HCT116 (cell line): ENCODE measurements around the gene AAMDC. TPM values are rescaled to one million over a fixed set of nuclear protein-coding genes. Genes with fewer than 3 reads are reported as not detected.

Experiments used
- ATAC-seq: fragments of 200-7000 bp; cut with Tn5 transposase; 2 replicates; pipeline ENCODE4 v1.9.1; 2020; ENCODE audit warnings: mild to moderate bottlenecking, moderate library complexity
- Bru-seq: library from RNA; stranded (reverse); fragments of 400-500 nt; gene quantifications from one replicate; lab custom pipeline; 2021; lab: Mats Ljungman, UMichigan
- BruChase-seq, 2 experiments: library from RNA; stranded (reverse); fragments of 400-500 nt; gene quantifications; one replicate each; lab custom pipeline; 2021; lab: Mats Ljungman, UMichigan
- BruUV-seq: library from RNA; stranded (reverse); fragments of 400-500 nt; replicated peaks from 2 replicates; lab custom pipeline; 2021; lab: Mats Ljungman, UMichigan
- CTCF ChIA-PET: fragments of 300-600 bp; sonication (Branson Sonifier 250); formaldehyde crosslinking; loops from one replicate; lab custom pipeline; 2021; ENCODE audit warnings: antibody characterized with exemption; lab: Charles Lee
- POLR2A ChIA-PET: fragments of 300-600, 350-600 bp; sonication (Branson Sonifier 250); formaldehyde crosslinking; loops from one replicate; lab custom pipeline; 2021; ENCODE audit warnings: antibody characterized with exemption; lab: Charles Lee
- RAD21 ChIA-PET, 2 experiments: fragments of 300-600 bp; sonication (Branson Sonifier 250); formaldehyde crosslinking; loops; one replicate each; lab custom pipeline; 2023; ENCODE audit warnings: low total read pairs in 2 of 2; ENCODE audit not compliant: uncharacterized antibody in 2 of 2, unreplicated experiment in 2 of 2, low non-redundant PET in 1 of 2; lab: Charles Lee
- DNase-seq: peaks from one replicate; pipeline ENCODE4 v3.0.0-alpha.2; 2010; ENCODE audit warnings: low read depth, low spot score
- H2AFZ ChIP-seq: fragments of 200-600 bp; shearing (Covaris generic), sonication (generic); 2 replicates; pipeline ENCODE4 v1.6.1; 2017; ENCODE audit warnings: low read depth, mixed run types, mixed read lengths, antibody characterized with exemption, low read length; ENCODE audit not compliant: poor library complexity, severe bottlenecking
- H3K27ac ChIP-seq: 2 replicates; pipeline ENCODE4 v1.5.1; 2012; ENCODE audit warnings: low read depth, low read length
- H3K27me3 ChIP-seq: fragments of 200-600 bp; sonication (generic); 2 replicates; pipeline ENCODE4 v1.6.1; 2016; ENCODE audit warnings: mixed run types, low read length, mixed read lengths; ENCODE audit not compliant: insufficient read depth
- H3K36me3 ChIP-seq, 2 experiments: fragments of 200-500 bp in 1 of 2; fragments of 200-600 bp in 1 of 2; sonication (Bioruptor generic) in 1 of 2; sonication (generic) in 1 of 2; 2 replicates each; pipeline versions ENCODE4 v1.5.1 to v1.6.1; 2014 to 2016; ENCODE audit warnings: low read length in 2 of 2, inconsistent platforms in 1 of 2, mixed read lengths in 1 of 2, mixed run types in 1 of 2; ENCODE audit not compliant: insufficient read depth in 2 of 2, control insufficient read depth in 1 of 2
- H3K4me1 ChIP-seq, 2 experiments: fragments of 200-600 bp in 1 of 2; sonication (generic) in 1 of 2; 2 replicates each; pipeline versions ENCODE4 v1.5.1 to v1.6.1; 2012 to 2017; ENCODE audit warnings: low read length in 2 of 2, inconsistent platforms in 1 of 2, mild to moderate bottlenecking in 1 of 2, mixed read lengths in 1 of 2, mixed run types in 1 of 2, moderate library complexity in 1 of 2; ENCODE audit not compliant: insufficient read depth in 2 of 2, control insufficient read depth in 1 of 2
- H3K4me2 ChIP-seq: fragments of 200-600 bp; sonication (generic); 2 replicates; pipeline ENCODE4 v1.6.1; 2017; ENCODE audit warnings: mixed run types, low read length, mixed read lengths
- H3K4me3 ChIP-seq, 2 experiments: fragments of 200-600 bp in 1 of 2; sonication (generic) in 1 of 2; replicated peaks in 1 of 2; 2 replicates each; pipeline ENCODE4 v1.5.1; 2011 to 2016; ENCODE audit warnings: low read length in 2 of 2, control low read depth in 1 of 2, low read depth in 1 of 2, mild to moderate bottlenecking in 1 of 2, mixed read lengths in 1 of 2, mixed run types in 1 of 2
- H3K79me2 ChIP-seq: fragments of 200-600 bp; sonication (generic); 2 replicates; pipeline ENCODE4 v1.6.1; 2017; ENCODE audit warnings: mild to moderate bottlenecking, mixed run types, low read length, moderate library complexity, mixed read lengths; ENCODE audit not compliant: insufficient read depth
- H3K9ac ChIP-seq: fragments of 200-600 bp; sonication (generic); 2 replicates; pipeline ENCODE4 v1.6.1; 2016; ENCODE audit warnings: low read length, mixed read lengths
- H3K9me2 ChIP-seq: fragments of 200-600 bp; sonication (generic), shearing (Covaris generic); 2 replicates; pipeline ENCODE4 v1.6.1; 2017; ENCODE audit warnings: mixed run types, mild to moderate bottlenecking, moderate library complexity; ENCODE audit not compliant: insufficient read depth
- H3K9me3 ChIP-seq, 2 experiments: fragments of 200-500 bp in 1 of 2; fragments of 200-600 bp in 1 of 2; sonication (Bioruptor generic) in 1 of 2; sonication (generic) in 1 of 2; 2 replicates each; pipeline ENCODE4 v1.6.1; 2014 to 2017; ENCODE audit warnings: low read length in 2 of 2, mixed read lengths in 2 of 2, inconsistent platforms in 1 of 2, low read depth in 1 of 2, mild to moderate bottlenecking in 1 of 2, mixed run types in 1 of 2, moderate library complexity in 1 of 2; ENCODE audit not compliant: control insufficient read depth in 1 of 2, insufficient read depth in 1 of 2
- H4K20me1 ChIP-seq: fragments of 200-600 bp; sonication (generic), shearing (Covaris generic); 2 replicates; pipeline ENCODE4 v1.6.1; 2017; ENCODE audit warnings: mixed run types, mild to moderate bottlenecking, moderate library complexity; ENCODE audit not compliant: insufficient read depth
- CBX3 ChIP-seq: IDR thresholded peaks from 2 replicates; pipeline ENCODE4 v1.6.1; 2012; ENCODE audit warnings: low read depth
- CEBPB ChIP-seq: IDR thresholded peaks from 2 replicates; pipeline ENCODE4 v1.6.1; 2012; ENCODE audit warnings: low read depth
- EGR1 ChIP-seq: IDR thresholded peaks from 2 replicates; pipeline ENCODE4 v1.6.1; 2012; ENCODE audit warnings: low read depth
- ELF1 ChIP-seq: IDR thresholded peaks from 2 replicates; pipeline ENCODE4 v1.6.1; 2012; ENCODE audit warnings: low read depth, borderline replicate concordance
- EZH2 ChIP-seq: fragments of 200-600 bp; sonication (generic); IDR thresholded peaks from 2 replicates; pipeline ENCODE4 v1.6.1; 2017; ENCODE audit warnings: antibody characterized with exemption, mixed run types
- EZH2phosphoT487 ChIP-seq: fragments of 200-600 bp; IDR thresholded peaks from 2 replicates; pipeline ENCODE4 v1.6.1; 2018; ENCODE audit warnings: antibody characterized with exemption, borderline replicate concordance
- FOSL1 ChIP-seq: IDR thresholded peaks from 2 replicates; pipeline ENCODE4 v1.6.1; 2012; ENCODE audit warnings: low read depth
- JUND ChIP-seq: IDR thresholded peaks from 2 replicates; pipeline ENCODE4 v1.6.1; 2012
- POLR2A ChIP-seq: IDR thresholded peaks from 2 replicates; pipeline ENCODE4 v1.7.0; 2011; ENCODE audit warnings: borderline replicate concordance; ENCODE audit not compliant: insufficient read depth, insufficient read length; ENCODE audit errors: extremely low read depth
- POLR2AphosphoS5 ChIP-seq: IDR thresholded peaks from 2 replicates; pipeline ENCODE4 v1.6.1; 2011; ENCODE audit warnings: mild to moderate bottlenecking, low read depth, low read length, moderate library complexity
- RAD21 ChIP-seq: IDR thresholded peaks from 2 replicates; pipeline ENCODE4 v1.6.1; 2012; ENCODE audit warnings: low read depth, mild to moderate bottlenecking
- SIN3A ChIP-seq: IDR thresholded peaks from 2 replicates; pipeline ENCODE4 v1.6.1; 2012; ENCODE audit warnings: low read depth
- SP1 ChIP-seq: IDR thresholded peaks from 2 replicates; pipeline ENCODE4 v1.6.1; 2012; ENCODE audit warnings: low read depth
- SRF ChIP-seq: IDR thresholded peaks from 2 replicates; pipeline ENCODE4 v1.6.1; 2012; ENCODE audit warnings: low read depth
- TCF7L2 ChIP-seq: IDR thresholded peaks from 2 replicates; pipeline ENCODE4 v1.7.0; 2011; ENCODE audit warnings: borderline replicate concordance, inconsistent platforms; ENCODE audit not compliant: insufficient read depth, insufficient read length; ENCODE audit errors: extremely low read depth
- ZFX ChIP-seq: fragments of 450-650 bp; IDR thresholded peaks from 2 replicates; pipeline ENCODE4 v1.6.1; 2017
- ZNF274 ChIP-seq: fragments of 200-500 bp; sonication (Bioruptor generic); IDR thresholded peaks from 2 replicates; pipeline ENCODE4 v1.6.1; 2014; ENCODE audit warnings: mild to moderate bottlenecking, low read depth, low read length, inconsistent platforms
- intact Hi-C: fragments of 100-400 bp; cut with micrococcal nuclease; formaldehyde crosslinking; loops from 2 replicates; pipeline ENCODE4 v1.10.0; 2022
- long read RNA-seq: library from polyadenylated mRNA; unstranded; transcript quantifications from one replicate; pipeline ENCODE4 v2.0.0, GENCODE V29; 2021; ENCODE audit not compliant: unreplicated experiment
- polyA plus RNA-seq: library from polyadenylated mRNA; unstranded; fragments of >200 nt; gene quantifications from 2 replicates; pipeline ENCODE4 v1.2.1, GENCODE V29; 2012; ENCODE audit warnings: missing spikeins
- total RNA-seq: library from RNA; stranded (reverse); gene quantifications from one replicate; pipeline ENCODE4 v1.2.1, GENCODE V29; 2021; ENCODE audit not compliant: unreplicated experiment
- TF ChIP-seq, protein P1 (sequence below): IDR thresholded peaks from 2 replicates; pipeline ENCODE4 v1.6.1; 2012
- TF ChIP-seq, protein P2 (sequence below): IDR thresholded peaks from 2 replicates; pipeline ENCODE4 v1.6.1; 2011; ENCODE audit warnings: mild to moderate bottlenecking, low read length, moderate library complexity; ENCODE audit not compliant: insufficient replicate concordance; ENCODE audit errors: extremely low read depth
- TF ChIP-seq, protein P3 (sequence below): IDR thresholded peaks from 2 replicates; pipeline ENCODE4 v1.6.1; 2012
- TF ChIP-seq, protein P4 (sequence below): IDR thresholded peaks from 2 replicates; pipeline ENCODE4 v1.6.1; 2012; ENCODE audit warnings: low read depth

The AAMDC gene
- total RNA-seq, result 11.2 TPM
- 25.1 and 25.5 TPM in 2 replicates for polyA plus RNA-seq
- Bru-seq, nascent RNA, result percentile 49 among the genes with signal in this experiment
- percentile 45 among the genes with signal in this experiment for BruChase-seq, experiment 1, labeled RNA remaining after a 6-hour chase
- percentile 55 among the genes with signal in this experiment for BruChase-seq, experiment 2, labeled RNA remaining after a 2-hour chase
- long read RNA-seq, partial matches to known transcripts, result 4 of 20 reads
- long read RNA-seq, other reads (novel, unspliced or antisense), result 10 of 20 reads

DNA sequence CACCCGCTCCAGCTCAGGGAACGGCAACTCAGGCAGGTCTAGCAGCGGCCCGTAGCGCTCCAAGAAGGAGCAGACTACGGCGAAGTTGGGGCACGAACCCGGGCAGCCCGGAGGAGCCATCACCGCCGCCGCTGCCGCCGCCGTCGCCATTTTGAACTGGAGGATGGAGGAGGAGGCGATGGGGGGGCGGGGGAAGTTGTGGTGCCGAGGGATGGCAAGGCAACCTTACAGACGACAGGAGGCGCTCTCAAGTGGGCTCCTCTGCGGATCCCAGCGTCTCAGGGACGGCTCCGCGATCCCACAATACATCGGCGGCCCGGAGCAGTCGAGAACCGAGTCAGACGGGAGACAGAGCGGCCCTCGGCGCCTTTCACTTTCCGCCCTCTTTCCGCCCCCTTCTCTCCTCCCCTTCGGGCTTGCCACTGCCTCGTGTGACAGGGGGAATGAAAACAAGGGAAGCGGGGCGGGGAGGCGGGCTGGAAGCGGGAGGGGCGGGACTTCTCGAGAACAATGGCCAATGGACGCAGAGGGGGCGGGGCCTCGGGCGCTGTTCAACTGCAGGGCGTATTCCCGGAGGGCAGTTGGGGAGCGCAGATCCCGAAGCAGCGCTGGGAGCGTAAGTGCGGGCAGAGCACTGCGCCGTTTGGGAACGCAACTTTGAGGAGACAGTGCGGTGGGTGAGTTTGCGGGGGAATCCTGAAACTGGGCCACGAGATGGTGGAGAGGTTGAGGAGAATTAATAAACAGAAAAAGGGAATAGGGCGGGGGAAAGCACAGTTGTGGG lies at the start of gene AAMDC, which contains the start of gene RSF1:
AAMDC (plus strand) TSS at position 580 of the 784 bp plus-strand sequence. CDS start 21,353 bp downstream, outside the sequence.
RSF1 (minus strand) TSS at position 158 of the 784 bp plus-strand sequence; CDS start at position 150, 8 bp downstream.
- Histone ChIP-seq H3K9ac (peak within 1 kb of the TSS; percentile 82), H3K36me3 (no peaks in the 10 kb centered on the region), H3K79me2 (peaks cover 48% of the 10 kb centered on the region), H4K20me1 (no peaks in the 10 kb centered on the region; the same call in 1 of the 2 replicates), H3K4me2 (peak within 1 kb of the TSS; percentile 81), H3K4me3 (peak within 1 kb of the TSS; percentile 78 to 91), H2AFZ (peak within 1 kb of the TSS; percentile 81), H3K9me3 (no peaks in the 10 kb centered on the region), H3K4me1 (peaks cover 5 to 13% of the 10 kb centered on the region in 2 experiments; a peak in 3 of 4 replicates), H3K27me3 (no peaks in the 10 kb centered on the region), H3K27ac (peak within 1 kb of the TSS; percentile 90), H3K9me2 (no peaks in the 10 kb centered on the region)
- ATAC-seq (peak; percentile 85), DNase-seq (peak; percentile 96)
- no TSS peak for BruUV-seq
- intact Hi-C loops, result loop anchor here (1.0 to 5.0 kb wide), 2 partner anchors 175 to 227 kb away; no protein-coding TSS in a partner anchor
- ChIA-PET POLR2A (interaction anchor here (1.2 kb wide), 1 partner anchor 174 kb away, joined by 3 read pairs; the partner anchor contains the start of gene INTS4), RAD21 (no interaction called here), CTCF (no interaction called here)
- TF ChIP-seq TCF7L2 (peak; percentile 53), POLR2AphosphoS5 (peak; percentile 78), CBX3 (peak; percentile 91), SRF (no peak), FOSL1 (no peak), RAD21 (peak; percentile 59), SP1 (peak; percentile 89), POLR2A (peak; percentile 74), CEBPB (no peak), EZH2 (no peak), EZH2phosphoT487 (no peak), EGR1 (peak; percentile 67), SIN3A (peak; percentile 88), ZFX (peak; percentile 35; the same call in 1 of the 2 replicates), ZNF274 (no peak), JUND (no peak), ELF1 (no peak; the same call in 1 of the 2 replicates)
- TF ChIP-seq, protein P1, sequence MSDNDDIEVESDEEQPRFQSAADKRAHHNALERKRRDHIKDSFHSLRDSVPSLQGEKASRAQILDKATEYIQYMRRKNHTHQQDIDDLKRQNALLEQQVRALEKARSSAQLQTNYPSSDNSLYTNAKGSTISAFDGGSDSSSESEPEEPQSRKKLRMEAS, result peak; percentile 96
- TF ChIP-seq, protein P2, sequence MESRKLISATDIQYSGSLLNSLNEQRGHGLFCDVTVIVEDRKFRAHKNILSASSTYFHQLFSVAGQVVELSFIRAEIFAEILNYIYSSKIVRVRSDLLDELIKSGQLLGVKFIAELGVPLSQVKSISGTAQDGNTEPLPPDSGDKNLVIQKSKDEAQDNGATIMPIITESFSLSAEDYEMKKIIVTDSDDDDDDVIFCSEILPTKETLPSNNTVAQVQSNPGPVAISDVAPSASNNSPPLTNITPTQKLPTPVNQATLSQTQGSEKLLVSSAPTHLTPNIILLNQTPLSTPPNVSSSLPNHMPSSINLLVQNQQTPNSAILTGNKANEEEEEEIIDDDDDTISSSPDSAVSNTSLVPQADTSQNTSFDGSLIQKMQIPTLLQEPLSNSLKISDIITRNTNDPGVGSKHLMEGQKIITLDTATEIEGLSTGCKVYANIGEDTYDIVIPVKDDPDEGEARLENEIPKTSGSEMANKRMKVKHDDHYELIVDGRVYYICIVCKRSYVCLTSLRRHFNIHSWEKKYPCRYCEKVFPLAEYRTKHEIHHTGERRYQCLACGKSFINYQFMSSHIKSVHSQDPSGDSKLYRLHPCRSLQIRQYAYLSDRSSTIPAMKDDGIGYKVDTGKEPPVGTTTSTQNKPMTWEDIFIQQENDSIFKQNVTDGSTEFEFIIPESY, result no peak
- TF ChIP-seq, protein P3, sequence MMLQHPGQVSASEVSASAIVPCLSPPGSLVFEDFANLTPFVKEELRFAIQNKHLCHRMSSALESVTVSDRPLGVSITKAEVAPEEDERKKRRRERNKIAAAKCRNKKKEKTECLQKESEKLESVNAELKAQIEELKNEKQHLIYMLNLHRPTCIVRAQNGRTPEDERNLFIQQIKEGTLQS, result no peak
- TF ChIP-seq, protein P4, sequence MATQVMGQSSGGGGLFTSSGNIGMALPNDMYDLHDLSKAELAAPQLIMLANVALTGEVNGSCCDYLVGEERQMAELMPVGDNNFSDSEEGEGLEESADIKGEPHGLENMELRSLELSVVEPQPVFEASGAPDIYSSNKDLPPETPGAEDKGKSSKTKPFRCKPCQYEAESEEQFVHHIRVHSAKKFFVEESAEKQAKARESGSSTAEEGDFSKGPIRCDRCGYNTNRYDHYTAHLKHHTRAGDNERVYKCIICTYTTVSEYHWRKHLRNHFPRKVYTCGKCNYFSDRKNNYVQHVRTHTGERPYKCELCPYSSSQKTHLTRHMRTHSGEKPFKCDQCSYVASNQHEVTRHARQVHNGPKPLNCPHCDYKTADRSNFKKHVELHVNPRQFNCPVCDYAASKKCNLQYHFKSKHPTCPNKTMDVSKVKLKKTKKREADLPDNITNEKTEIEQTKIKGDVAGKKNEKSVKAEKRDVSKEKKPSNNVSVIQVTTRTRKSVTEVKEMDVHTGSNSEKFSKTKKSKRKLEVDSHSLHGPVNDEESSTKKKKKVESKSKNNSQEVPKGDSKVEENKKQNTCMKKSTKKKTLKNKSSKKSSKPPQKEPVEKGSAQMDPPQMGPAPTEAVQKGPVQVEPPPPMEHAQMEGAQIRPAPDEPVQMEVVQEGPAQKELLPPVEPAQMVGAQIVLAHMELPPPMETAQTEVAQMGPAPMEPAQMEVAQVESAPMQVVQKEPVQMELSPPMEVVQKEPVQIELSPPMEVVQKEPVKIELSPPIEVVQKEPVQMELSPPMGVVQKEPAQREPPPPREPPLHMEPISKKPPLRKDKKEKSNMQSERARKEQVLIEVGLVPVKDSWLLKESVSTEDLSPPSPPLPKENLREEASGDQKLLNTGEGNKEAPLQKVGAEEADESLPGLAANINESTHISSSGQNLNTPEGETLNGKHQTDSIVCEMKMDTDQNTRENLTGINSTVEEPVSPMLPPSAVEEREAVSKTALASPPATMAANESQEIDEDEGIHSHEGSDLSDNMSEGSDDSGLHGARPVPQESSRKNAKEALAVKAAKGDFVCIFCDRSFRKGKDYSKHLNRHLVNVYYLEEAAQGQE, result no peak
